Mammary epithelial cell (primary cell): ENCODE results near the gene ASS1.

Source experiments
- EZH2 ChIP-seq: IDR thresholded peaks from 2 replicates; pipeline ENCODE4 v1.6.1; 2012; ENCODE audit warnings: low read length, inconsistent platforms, borderline replicate concordance
- TF ChIP-seq, protein P1 (sequence below), 2 donors: IDR thresholded peaks in 1 of 2; conservative IDR thresholded peaks in 1 of 2; 2 replicates each; pipeline ENCODE4 v1.5.1; 2011 to 2012; ENCODE audit warnings: inconsistent platforms in 2 of 2, low read length in 2 of 2, mild to moderate bottlenecking in 2 of 2, control low read depth in 1 of 2, low read depth in 1 of 2; ENCODE audit not compliant: insufficient read depth in 1 of 2; ENCODE audit errors: extremely low read depth in 1 of 2

DNA sequence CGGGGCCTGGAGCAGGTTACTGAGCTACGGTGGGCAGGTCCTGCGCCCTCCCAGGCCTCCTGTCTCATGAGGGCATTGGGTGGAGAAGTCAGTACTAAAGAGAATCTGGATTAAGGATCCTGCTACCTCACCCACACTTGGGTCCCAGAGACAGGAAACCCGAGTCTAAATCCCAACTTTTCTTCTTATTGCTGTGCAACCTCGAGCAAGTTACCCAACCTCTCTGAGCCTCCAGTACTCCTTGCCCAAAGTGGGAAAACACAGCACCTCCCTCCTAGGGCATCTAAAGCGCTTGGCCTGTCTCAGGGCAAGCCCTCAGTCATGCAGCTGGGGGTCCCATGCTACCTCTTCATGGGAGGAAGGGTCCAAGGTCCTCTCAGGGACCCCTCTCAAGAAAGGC lies 28.2 kb downstream of the ASS1 start:
- TF ChIP-seq, protein P1, sequence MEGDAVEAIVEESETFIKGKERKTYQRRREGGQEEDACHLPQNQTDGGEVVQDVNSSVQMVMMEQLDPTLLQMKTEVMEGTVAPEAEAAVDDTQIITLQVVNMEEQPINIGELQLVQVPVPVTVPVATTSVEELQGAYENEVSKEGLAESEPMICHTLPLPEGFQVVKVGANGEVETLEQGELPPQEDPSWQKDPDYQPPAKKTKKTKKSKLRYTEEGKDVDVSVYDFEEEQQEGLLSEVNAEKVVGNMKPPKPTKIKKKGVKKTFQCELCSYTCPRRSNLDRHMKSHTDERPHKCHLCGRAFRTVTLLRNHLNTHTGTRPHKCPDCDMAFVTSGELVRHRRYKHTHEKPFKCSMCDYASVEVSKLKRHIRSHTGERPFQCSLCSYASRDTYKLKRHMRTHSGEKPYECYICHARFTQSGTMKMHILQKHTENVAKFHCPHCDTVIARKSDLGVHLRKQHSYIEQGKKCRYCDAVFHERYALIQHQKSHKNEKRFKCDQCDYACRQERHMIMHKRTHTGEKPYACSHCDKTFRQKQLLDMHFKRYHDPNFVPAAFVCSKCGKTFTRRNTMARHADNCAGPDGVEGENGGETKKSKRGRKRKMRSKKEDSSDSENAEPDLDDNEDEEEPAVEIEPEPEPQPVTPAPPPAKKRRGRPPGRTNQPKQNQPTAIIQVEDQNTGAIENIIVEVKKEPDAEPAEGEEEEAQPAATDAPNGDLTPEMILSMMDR (conservative IDR thresholded peaks at IDR 0.05 in 1 of 2, IDR thresholded peaks at IDR 0.05 in 1 of 2; ENCODE audit: extremely low read depth in 1 of 2, insufficient read depth in 1 of 2, low read depth in 1 of 2, low read length in 2 of 2): no peak
- TF ChIP-seq EZH2: no peak
